HG03354 (cell line): Measurements from ENCODE around the gene PLCL1.

ENCODE experiments used
- ATAC-seq: cut with Tn5 transposase; IDR thresholded peaks from one replicate; pipeline ENCODE4 v1.9.1; 2021; ENCODE audit warnings: mild to moderate bottlenecking; ENCODE audit not compliant: unreplicated experiment, poor library complexity, severe bottlenecking

The PLCL1 gene

GRCh38 chr2:197939787-197940186 lies 135.4 kb downstream of the PLCL1 start:
- ATAC-seq = no peak

DNA sequence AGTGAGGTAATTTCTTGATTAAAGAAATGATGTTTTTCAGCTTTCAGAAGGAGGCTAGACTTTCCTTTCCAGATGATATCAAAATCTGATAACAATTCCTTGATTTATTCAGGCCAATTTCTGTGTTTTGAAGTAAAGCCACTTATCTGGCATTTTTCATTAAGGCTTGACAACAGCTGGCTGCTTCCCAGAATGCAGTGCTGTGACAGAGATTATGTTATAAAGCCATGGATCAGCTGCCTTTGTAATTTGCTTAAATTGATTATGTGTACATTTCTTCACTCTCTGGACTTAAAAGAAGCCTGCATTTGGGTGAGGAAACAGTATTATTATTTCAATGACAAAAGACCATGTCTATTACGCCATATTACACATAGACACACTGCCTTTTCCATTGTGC lies 136.0 kb downstream of the PLCL1 start:
- ATAC-seq = no peak

GRCh38 chr2:197941715-197942114 lies 137.3 kb downstream of the PLCL1 start:
- ATAC-seq = no peak

DNA sequence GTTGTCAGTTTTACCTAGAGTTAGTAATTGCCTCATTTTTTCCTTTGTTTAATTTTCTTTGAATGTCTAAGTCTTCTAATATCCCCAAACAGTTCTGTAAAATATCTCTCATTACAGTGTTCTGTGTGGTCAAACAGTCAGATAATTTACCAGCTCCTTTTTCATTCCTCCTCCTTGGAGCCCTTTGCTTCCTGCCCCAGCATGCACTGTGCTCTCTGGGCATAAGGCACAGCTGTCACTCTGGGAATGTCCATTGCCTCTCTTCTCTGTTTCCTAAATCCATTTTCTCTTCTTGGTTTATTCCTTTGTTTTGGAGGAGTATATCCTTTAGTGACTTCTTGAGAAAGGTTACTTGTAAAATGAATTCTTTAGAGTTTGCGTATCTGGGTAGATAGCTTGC lies 139.3 kb downstream of the PLCL1 start:
- no peak for ATAC-seq

DNA sequence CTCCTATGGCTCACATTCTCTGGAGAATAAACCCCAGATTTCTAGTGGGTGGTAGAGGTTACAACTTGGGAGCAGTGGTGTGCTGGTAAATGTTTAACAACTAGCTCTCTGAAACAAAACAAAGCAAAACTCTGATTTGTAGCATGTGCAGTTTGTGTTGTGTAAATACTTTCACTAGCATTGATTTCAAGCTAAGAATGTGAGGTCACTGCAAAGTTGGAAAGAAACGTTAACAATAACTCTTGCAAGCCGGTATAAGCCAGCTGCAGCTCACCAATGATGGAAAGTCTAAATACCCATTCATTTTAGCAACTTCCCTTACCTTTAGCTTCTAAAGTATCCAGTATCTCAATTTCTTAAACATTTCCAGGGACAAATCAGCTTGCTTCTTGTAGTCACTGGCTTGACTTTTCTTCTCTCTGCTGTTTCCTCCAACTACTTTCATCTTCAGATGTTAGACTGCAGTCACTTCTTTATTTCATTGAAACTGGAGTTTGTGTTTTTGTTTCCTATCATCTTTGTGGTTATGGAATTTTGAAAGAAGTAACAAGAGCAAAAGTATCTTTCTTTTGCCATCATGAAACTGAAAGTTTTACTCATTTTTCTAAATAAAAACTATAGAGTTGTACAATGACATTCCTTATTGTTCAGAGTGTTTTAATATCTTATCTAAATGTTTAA lies 140.2 kb downstream of the PLCL1 start:
- ATAC-seq = no peak

DNA sequence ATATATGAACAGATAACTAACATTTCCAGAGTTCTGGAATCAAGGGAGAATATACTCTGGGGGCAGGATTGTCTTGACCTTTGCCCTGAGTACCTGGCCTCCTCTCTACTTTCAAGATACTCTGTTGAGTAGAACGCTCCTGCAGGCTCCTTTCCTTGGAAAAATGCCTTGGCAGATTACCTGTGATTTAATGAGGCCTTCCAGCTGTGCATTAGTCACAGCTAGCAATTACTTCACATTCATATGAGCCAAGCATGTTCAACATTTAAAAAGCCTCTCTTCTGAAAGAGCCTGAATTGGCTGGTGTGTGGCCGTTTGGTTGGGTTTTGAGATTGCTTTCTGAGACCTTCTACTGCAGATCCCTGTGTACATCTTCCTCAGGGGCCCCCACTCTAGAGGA lies 142.2 kb downstream of the PLCL1 start:
- ATAC-seq = no peak

DNA sequence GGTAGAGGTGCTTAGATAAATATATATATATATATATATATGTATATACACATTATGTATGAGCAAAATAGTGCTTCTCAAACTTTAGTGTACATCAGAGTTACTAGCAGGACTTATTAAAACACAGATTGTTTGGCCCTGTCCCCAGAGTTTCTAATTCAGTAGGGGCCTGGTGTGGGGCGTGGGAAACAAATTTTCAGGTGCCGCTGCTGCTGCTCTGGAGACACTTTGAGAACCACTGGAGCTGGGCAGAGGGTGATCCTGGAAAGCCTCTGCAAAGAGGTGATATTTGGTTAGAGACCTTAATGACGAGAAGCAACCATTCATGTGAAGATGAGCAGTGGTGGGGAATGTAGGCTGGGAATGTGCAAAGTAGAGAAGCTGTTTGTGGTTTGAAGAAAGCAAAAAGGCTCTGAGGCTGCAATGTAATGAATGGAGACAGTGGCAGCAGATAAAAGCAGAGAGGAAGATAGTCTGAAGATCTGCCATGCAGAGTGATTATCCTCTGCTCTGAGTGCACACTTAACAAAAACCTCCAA lies 142.9 kb downstream of the PLCL1 start:
- no peak for ATAC-seq

DNA sequence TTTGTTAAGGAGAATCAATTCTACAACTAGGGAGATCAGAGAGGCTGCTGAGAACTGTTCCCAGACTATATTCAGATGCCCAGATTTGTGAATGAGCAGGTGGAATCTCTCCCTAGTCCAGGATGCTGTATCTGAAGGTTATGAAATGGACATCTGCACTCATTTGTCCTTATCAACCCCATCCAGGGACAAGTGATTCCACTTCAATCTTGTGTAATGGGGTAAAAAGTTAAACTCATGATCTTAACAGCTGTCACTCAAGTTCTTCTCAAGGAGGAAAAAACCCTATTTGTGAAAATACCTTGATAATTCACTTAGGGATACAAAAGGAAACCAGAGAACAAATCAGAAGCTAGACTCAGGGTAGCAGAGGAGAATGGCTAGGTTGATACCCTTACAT lies 144.8 kb downstream of the PLCL1 start:
- ATAC-seq = no peak

- no peak for ATAC-seq
Measured at GRCh38 chr2:197950006-197950405, 145.6 kb downstream of the PLCL1 start.

- ATAC-seq = no peak
Measured at GRCh38 chr2:197950724-197951123, 146.3 kb downstream of the PLCL1 start.

GRCh38 chr2:197952540-197953202 lies 148.3 kb downstream of the PLCL1 start:
- ATAC-seq = no peak

DNA sequence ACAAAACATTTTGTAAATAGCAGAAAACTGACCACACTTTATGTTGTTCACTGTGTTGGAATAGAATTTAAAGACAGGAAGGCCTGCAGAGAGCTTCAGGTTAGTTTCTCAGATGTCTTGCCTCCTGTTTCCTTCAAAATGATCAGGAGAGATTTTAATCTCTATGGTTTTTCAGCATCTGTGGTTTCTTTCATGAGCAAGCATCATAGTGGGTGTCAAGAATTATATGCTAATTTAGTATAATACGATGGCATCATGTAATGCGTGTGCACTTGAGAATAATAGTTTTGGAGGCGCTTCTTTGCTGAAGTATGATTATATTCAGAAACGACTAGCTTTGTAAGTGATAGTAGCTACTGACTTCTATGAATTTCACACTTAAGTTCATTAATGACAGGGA lies 149.9 kb downstream of the PLCL1 start:
- no peak for ATAC-seq

- no peak for ATAC-seq
Measured at GRCh38 chr2:197958592-197959150, 154.3 kb downstream of the PLCL1 start.

- no peak for ATAC-seq
Measured at GRCh38 chr2:197959383-197959782, 155.0 kb downstream of the PLCL1 start.

GRCh38 chr2:197960786-197961185 lies 156.4 kb downstream of the PLCL1 start:
- ATAC-seq = no peak

GRCh38 chr2:197964720-197965119 lies 160.3 kb downstream of the PLCL1 start:
- ATAC-seq = no peak

GRCh38 chr2:197965756-197966155 lies 161.4 kb downstream of the PLCL1 start:
- ATAC-seq = no peak

GRCh38 chr2:197969391-197969893 lies 165.0 kb downstream of the PLCL1 start:
- ATAC-seq = no peak

- no peak for ATAC-seq
Measured at GRCh38 chr2:197972061-197972460, 167.7 kb downstream of the PLCL1 start.

- no peak for ATAC-seq
Measured at GRCh38 chr2:197972587-197972986, 168.2 kb downstream of the PLCL1 start.

GRCh38 chr2:197973772-197974171 lies 169.4 kb downstream of the PLCL1 start:
- ATAC-seq = no peak
